Activated naive CD8-positive, alpha-beta T cell treated with anti-CD3 and anti-CD28 coated beads for 36 hours (primary cell): Measurements from ENCODE around the gene PYGM. TPM values are rescaled to one million over a fixed set of nuclear protein-coding genes. Genes with fewer than 3 reads are reported as not detected.

Source experiments
- DNase-seq: peaks from one replicate; pipeline ENCODE4 v3.0.0; 2021
- H3K27ac Mint-ChIP-seq: one replicate; pipeline ENCODE4 v1.8.0; 2022; ENCODE audit warnings: mild to moderate bottlenecking, moderate library complexity, mixed read lengths
- H3K27me3 Mint-ChIP-seq: one replicate; pipeline ENCODE4 v1.8.0; 2022; ENCODE audit warnings: mild to moderate bottlenecking, mixed read lengths
- H3K36me3 Mint-ChIP-seq: one replicate; pipeline ENCODE4 v1.8.0; 2021; ENCODE audit warnings: mild to moderate bottlenecking, mixed read lengths
- H3K4me1 Mint-ChIP-seq: one replicate; pipeline ENCODE4 v1.8.0; 2021; ENCODE audit warnings: mixed read lengths
- H3K4me3 Mint-ChIP-seq: one replicate; pipeline ENCODE4 v1.8.0; 2022; ENCODE audit warnings: mild to moderate bottlenecking, moderate library complexity, mixed read lengths
- H3K9me3 Mint-ChIP-seq: one replicate; pipeline ENCODE4 v1.8.0; 2022; ENCODE audit warnings: mixed read lengths
- total RNA-seq, 2 experiments: library from RNA; stranded (reverse); gene quantifications; one replicate each; pipeline ENCODE4 v1.2.3, GENCODE V29; 2021

PYGM gene
- total RNA-seq, 2 experiments from 2014 or later = 1.6 to 1.8 TPM

DNA sequence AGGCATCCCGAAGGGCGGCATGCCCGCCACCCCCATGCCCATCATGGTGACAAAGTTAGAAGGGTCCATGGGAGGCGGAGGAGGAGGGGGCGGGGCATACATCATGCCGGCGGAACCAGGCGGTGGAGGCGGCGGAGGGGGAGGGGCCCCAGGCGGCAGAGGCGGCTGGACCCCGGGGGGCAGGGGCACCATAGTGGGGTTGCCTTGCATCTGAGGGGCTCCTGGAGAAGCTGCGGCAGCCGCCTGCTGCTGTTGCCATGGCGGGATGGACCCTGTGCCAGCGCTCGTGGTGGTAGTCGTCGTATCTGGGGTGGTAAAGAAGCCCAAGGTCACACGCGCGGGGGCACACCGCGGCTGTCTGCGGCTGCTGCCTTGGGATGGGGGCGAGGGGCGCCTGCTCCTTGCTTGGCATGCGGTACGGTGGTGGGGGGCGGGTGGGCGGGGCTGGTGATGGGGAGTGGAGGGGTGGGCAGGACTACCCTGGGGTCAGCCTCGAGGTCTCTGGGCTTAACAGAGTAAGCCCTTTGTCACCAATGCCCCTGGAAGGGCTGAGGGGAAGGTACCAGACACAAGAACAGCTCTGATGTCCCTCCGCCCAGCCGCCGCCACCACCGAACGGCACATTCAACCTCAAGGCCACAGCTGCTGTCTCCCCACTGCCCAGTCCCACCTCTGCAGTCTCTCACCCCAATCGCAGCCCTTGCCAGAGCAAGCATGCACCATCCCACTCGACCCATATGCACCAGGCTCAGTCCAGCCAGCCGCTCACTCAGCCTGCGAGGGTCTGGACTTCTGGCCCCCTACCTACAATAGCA lies 6.3 kb upstream of the PYGM start:
- no peaks in the 10 kb centered on the region for H3K27me3 Mint-ChIP-seq
- H3K9me3 Mint-ChIP-seq = no peaks in the 10 kb centered on the region
- H3K27ac Mint-ChIP-seq = peak overlapping the region; percentile 88
- H3K4me3 Mint-ChIP-seq = peak overlapping the region; percentile 69
- H3K36me3 Mint-ChIP-seq = peaks cover 75% of the 10 kb centered on the region
- no peak for DNase-seq
- H3K4me1 Mint-ChIP-seq = peaks cover 86% of the 10 kb centered on the region

DNA sequence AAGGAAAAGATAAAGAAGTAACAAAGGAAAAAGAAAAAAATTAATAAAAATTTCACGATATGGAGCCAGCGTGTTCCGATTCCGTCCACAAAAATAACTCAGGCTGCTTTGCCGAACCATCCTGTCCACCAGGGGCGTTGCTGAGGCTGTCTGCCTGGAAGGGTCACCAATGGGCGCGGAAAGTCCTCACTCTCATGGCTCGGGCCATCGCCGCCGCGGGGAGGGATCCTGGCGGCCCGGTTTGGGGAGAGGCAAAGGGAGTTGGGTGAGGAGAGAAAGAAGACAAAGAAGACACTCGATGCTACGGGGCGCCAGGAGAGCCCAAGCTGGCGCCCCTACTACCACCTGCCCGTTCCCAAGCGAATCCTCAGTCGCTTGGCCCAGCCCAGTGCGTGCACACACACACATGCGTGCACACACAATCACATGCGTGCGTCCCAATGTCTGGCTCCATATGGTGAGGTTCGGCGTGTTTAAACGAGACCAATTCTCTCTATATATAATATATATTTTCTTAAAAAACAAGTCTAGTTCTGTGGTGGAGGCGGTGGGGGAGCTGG lies 5.6 kb upstream of the PYGM start:
- H3K27ac Mint-ChIP-seq = peak overlapping the region; percentile 88
- H3K4me3 Mint-ChIP-seq = peak overlapping the region; percentile 69
- DNase-seq = no peak
- no peaks in the 10 kb centered on the region for H3K9me3 Mint-ChIP-seq
- H3K27me3 Mint-ChIP-seq = no peaks in the 10 kb centered on the region
- peaks cover 68% of the 10 kb centered on the region for H3K36me3 Mint-ChIP-seq
- peaks cover 87% of the 10 kb centered on the region for H3K4me1 Mint-ChIP-seq

- Mint-ChIP-seq H3K27ac (peak overlapping the region; percentile 88), H3K4me1 (peaks cover 88% of the 10 kb centered on the region), H3K9me3 (no peaks in the 10 kb centered on the region), H3K36me3 (peaks cover 63% of the 10 kb centered on the region), H3K4me3 (peak overlapping the region; percentile 69), H3K27me3 (no peaks in the 10 kb centered on the region)
- DNase-seq = no peak
Measured at GRCh38 chr11:64764753-64765152, 5.0 kb upstream of the PYGM start.

DNA sequence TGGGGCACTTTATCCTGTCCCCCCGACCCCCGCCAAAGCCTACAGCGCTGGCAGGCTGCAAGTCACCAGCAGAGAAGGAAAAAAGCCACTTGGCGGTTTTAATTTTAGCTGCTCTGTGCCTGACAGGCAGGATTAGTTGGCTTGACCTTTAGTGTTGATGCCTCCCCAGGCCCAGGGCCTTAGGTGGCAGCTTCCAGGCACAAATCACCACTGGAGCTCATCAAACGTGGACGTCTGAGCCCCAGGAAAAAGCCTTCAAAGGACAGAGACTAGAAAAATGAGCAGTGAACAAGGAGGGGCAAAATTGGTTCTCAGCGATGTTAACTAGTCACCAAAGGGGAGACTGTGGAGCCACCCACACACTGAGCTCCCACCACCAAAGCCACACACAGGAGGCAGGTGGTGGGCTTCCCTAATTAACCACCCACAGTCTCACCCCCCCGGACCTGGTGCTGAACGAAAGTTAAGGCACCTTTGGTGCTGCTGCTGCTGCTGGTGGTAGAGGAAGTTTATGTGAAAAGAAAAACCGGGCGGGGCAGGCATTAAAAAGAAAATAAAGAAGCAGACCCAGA lies 4.4 kb upstream of the PYGM start:
- Mint-ChIP-seq H3K4me1 (peaks cover 83% of the 10 kb centered on the region), H3K27me3 (no peaks in the 10 kb centered on the region), H3K36me3 (peaks cover 57% of the 10 kb centered on the region), H3K27ac (peak overlapping the region; percentile 88), H3K4me3 (peak overlapping the region; percentile 69), H3K9me3 (no peaks in the 10 kb centered on the region)
- DNase-seq = peak; percentile 66

- H3K36me3 Mint-ChIP-seq = peaks cover 52% of the 10 kb centered on the region
- H3K4me3 Mint-ChIP-seq = no peak overlapping the region
- peak overlapping the region; percentile 88 for H3K27ac Mint-ChIP-seq
- H3K27me3 Mint-ChIP-seq = no peaks in the 10 kb centered on the region
- H3K4me1 Mint-ChIP-seq = peaks cover 78% of the 10 kb centered on the region
- DNase-seq = no peak
- no peaks in the 10 kb centered on the region for H3K9me3 Mint-ChIP-seq
Measured at GRCh38 chr11:64763526-64764039, 3.8 kb upstream of the PYGM start.

DNA sequence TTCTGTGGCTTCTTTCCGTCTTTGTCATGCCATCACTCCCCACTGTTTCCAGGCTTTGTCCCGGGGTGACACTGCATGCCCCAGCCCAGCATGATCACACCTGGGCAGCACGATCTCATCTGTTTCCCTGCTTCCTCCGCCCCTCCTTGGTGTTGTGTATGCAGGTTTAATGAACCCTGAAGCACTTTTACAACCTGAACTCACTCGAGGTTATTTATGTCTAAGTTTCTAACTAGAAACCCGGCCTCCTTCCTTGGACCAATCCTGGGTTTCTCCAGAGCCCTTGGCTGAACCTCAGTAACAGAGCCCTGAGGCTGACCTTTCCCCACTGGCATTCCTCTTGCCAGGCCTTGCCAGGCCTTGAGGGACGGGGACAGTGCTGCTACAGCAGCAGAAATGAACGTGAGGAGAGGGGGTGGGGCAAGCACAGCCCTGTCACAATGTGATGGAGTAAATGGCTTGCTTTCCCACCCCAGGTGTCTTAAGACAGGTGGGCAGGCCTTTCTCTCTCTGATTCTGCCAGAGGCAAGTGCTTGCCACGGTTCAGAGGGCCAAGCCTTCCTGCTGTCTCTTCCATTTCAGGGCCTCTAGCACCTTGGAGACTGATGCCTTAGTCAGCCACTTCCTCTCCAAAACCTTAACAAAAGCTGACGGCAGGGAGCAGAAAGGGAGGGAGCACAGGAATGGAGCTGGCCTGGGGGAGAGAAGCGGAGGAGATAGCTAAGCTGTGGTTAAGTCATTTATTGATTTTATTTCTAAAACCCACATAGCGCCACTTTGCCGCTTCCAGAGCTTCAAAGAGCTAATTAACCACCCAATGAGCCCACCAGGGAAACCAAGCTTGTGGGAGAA lies 3.1 kb upstream of the PYGM start:
- DNase-seq = no peak
- H3K4me3 Mint-ChIP-seq = peak overlapping the region; percentile 54
- H3K36me3 Mint-ChIP-seq = peaks cover 46% of the 10 kb centered on the region
- peaks cover 71% of the 10 kb centered on the region for H3K4me1 Mint-ChIP-seq
- peak overlapping the region; percentile 88 for H3K27ac Mint-ChIP-seq
- no peaks in the 10 kb centered on the region for H3K9me3 Mint-ChIP-seq
- no peaks in the 10 kb centered on the region for H3K27me3 Mint-ChIP-seq

- H3K27ac Mint-ChIP-seq = peak overlapping the region; percentile 88
- peaks cover 39% of the 10 kb centered on the region for H3K36me3 Mint-ChIP-seq
- H3K4me1 Mint-ChIP-seq = peaks cover 65% of the 10 kb centered on the region
- no peaks in the 10 kb centered on the region for H3K9me3 Mint-ChIP-seq
- no peak for DNase-seq
- no peaks in the 10 kb centered on the region for H3K27me3 Mint-ChIP-seq
- H3K4me3 Mint-ChIP-seq = peak overlapping the region; percentile 54
Measured at GRCh38 chr11:64762277-64762673, 2.5 kb upstream of the PYGM start.

DNA sequence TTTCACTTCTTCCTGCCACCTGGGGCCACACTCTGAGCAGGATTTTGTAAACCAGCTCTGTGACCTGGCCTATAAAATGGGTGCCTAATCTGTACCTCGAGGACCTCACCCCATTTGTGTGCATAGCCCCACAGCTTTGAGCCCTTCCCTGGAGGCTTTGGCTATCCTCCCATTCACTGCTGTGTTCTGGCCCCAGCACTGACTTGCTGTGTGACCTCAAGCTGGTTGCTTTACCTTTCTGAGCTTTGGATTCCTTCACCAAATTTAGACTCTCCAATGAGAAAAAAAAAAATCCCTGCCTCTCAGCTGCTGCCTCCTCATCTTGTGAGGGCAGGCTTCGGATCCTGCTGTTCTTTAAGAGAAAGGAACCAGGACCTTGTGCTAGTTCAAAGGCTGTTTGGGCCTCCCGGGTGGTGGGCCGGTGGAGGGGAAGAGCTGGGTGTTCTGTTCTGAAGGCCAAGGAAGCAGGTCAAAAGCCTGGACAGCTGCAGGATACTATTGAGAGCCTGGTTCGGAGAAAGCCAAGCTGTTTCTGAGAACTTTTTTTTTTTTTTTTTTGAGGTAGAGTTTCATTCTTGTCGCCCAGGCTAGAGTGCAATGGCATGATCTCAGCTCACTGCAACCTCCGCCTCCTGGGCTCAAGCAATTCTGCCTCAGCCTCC lies 1.1 kb upstream of the PYGM start:
- no peaks in the 10 kb centered on the region for H3K9me3 Mint-ChIP-seq
- peaks cover 56% of the 10 kb centered on the region for H3K4me1 Mint-ChIP-seq
- H3K27ac Mint-ChIP-seq = peak overlapping the region; percentile 83
- DNase-seq = no peak
- no peaks in the 10 kb centered on the region for H3K27me3 Mint-ChIP-seq
- peaks cover 32% of the 10 kb centered on the region for H3K36me3 Mint-ChIP-seq
- no peak overlapping the region for H3K4me3 Mint-ChIP-seq

GRCh38 chr11:64759131-64759721 lies 548 bp downstream of the PYGM start:
- Mint-ChIP-seq H3K36me3 (peaks cover 17% of the 10 kb centered on the region), H3K4me3 (no peak overlapping the region), H3K4me1 (peaks cover 40% of the 10 kb centered on the region), H3K27me3 (no peaks in the 10 kb centered on the region), H3K27ac (no peak overlapping the region), H3K9me3 (no peaks in the 10 kb centered on the region)
- no peak for DNase-seq

DNA sequence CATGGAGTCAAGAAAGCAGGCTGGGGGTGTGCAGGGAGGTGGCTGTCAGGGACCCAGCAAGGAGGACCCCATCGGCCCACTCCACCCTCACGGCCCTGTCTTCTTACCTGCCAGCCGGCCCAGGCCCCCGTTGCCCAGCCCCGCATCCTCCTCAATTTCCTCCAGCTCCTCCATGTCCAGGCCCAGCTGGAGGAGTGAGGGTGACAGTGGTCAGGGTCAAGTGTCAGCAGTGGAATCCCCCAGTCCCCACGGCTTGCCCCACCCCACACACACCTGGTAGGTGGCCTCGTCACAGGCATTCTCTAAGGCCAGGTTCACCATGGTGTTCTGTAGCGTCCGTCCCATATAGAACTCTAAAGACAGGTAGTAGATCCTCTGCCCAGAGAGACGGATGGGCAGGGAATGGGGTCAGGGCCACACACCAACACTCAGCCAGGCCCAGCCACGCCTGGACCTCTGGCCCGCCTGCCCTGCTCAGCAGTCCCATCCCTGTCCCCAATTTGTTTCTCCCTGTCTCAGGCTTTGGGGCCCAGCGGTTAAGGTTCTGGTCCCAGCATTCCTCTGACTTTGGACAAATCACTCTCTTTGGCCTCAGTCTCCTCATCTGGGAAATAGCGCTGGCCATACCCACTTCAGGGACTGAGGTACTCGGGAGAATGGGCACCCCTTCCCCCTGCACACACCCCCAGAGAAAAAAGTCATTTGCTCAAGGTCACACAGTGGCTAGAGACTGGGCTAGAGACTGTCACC lies 1.3 kb downstream of the PYGM start:
- Mint-ChIP-seq H3K27me3 (no peaks in the 10 kb centered on the region), H3K27ac (no peak overlapping the region), H3K4me1 (peaks cover 33% of the 10 kb centered on the region), H3K4me3 (no peak overlapping the region), H3K36me3 (peaks cover 12% of the 10 kb centered on the region), H3K9me3 (no peaks in the 10 kb centered on the region)
- DNase-seq = no peak

DNA sequence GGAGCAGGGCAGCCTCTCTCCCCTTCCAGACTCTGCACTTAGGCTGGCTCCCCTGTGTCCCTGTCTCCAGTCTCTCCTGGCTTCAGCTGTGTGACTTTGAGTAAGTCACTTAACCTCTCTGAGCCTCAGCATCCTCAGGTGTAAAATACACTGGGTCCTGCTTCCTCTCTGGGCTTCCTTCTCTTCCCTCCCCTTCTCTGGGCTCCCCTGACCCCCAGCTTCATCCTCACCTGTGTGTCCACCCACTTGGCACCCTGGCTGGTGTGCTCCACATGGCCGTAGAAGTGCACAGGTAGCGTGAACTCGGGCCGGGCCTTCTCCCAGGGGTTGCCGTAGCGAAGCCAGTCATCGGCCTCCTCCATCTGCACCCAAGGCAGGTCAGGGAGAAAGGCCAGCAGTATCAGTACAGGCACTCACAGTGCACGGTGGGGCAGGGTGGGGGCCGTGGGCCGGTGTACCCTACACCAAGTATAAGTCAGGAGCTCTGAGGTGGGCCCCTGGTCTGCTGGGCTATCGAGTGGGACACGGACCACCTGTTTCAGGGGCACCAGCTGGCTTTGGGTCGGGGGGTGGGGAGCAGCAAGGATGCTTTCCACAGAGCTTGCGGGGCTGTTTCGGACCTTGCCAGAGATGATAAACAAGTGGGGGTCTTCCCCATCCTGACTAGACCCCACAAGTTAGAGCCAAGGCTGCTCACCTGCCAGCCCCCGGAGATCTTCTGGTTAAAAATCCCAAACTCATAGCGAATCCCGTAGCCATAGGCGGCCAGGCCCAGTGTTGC lies 2.0 kb downstream of the PYGM start:
- peak overlapping the region; percentile 3 for H3K27ac Mint-ChIP-seq
- H3K4me3 Mint-ChIP-seq = no peak overlapping the region
- peaks cover 8% of the 10 kb centered on the region for H3K36me3 Mint-ChIP-seq
- no peaks in the 10 kb centered on the region for H3K27me3 Mint-ChIP-seq
- no peak for DNase-seq
- H3K9me3 Mint-ChIP-seq = no peaks in the 10 kb centered on the region
- H3K4me1 Mint-ChIP-seq = peaks cover 26% of the 10 kb centered on the region

DNA sequence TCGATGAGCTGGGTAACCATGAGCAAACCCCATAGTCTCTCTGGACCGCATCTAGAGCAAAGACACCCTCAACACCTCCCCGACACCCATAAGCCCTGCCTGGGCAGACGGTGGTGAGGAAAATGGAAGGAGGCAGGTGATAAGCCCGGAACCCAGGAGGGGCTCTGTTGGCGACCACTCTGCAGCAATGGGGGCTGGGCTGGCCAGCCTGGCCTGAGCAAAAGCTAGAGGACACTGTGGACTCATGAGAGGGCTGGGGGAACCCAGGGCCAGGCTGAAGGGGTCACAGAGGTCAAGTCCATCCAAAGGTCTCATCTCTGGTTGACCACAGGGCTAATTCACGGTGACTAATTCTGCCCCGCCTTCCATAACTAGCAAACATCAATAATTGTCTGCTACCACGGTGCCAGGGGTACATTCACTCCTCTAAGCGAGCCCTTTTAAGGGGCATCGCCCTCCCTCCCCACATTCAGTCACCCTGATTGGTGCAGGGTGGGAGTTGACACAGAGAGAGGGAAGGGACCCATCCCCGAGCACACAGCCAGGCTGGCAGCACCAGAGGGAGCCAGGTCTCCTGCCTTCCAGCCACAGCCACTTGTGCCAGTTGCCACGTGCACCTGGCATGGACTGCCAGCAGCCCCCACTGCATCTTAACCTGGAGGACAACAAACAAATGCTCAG lies 4.0 kb downstream of the PYGM start:
- Mint-ChIP-seq H3K36me3 (peaks cover 4% of the 10 kb centered on the region), H3K27me3 (no peaks in the 10 kb centered on the region), H3K4me1 (peaks cover 10% of the 10 kb centered on the region), H3K9me3 (no peaks in the 10 kb centered on the region), H3K4me3 (no peak overlapping the region), H3K27ac (no peak overlapping the region)
- DNase-seq = no peak
